Hindlimb muscle (tissue), 1 donor: ENCODE measurements around the gene PTPRJ. TPM values are rescaled to one million over a fixed set of nuclear protein-coding genes. Genes with fewer than 3 reads are reported as not detected.

Experiments used
- DNase-seq: peaks from one replicate; pipeline ENCODE4 v3.0.0-alpha.2; 2013
- polyA plus RNA-seq: library from polyadenylated mRNA; unstranded; fragments of 120-200 nt; gene quantifications from one replicate; pipeline ENCODE4 v1.2.1, GENCODE V29; 2013; ENCODE audit not compliant: insufficient read length

Gene PTPRJ
- polyA plus RNA-seq, 1 donor, result 3.2 TPM

GRCh38 chr11:48095779-48096470 is 115.6 kb downstream of the PTPRJ start:
- no peak for DNase-seq

GRCh38 chr11:48096588-48097525 is 116.5 kb downstream of the PTPRJ start:
- no peak for DNase-seq

DNA sequence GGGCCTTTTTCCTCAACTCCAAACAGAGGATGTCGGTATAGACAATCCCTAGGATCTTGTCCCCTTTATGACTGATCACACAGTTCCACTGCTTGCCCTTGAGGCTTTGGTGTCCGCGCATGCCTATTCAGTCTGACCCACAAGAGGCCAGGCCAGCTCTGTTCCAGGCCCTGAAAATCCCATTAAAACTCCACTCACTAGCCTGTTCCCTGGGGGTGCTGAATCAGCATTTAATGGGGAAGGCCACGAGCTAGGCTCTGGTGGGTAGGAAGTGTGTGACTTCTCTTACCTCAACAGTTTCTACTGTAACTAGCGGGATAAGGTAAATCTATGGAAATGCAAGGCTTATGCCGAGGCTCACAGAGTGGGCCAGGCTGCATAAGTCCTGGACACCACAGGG is 117.7 kb downstream of the PTPRJ start:
- DNase-seq, result no peak

- DNase-seq, result no peak
Observed at GRCh38 chr11:48099916-48100446, 119.6 kb downstream of the PTPRJ start.

DNA sequence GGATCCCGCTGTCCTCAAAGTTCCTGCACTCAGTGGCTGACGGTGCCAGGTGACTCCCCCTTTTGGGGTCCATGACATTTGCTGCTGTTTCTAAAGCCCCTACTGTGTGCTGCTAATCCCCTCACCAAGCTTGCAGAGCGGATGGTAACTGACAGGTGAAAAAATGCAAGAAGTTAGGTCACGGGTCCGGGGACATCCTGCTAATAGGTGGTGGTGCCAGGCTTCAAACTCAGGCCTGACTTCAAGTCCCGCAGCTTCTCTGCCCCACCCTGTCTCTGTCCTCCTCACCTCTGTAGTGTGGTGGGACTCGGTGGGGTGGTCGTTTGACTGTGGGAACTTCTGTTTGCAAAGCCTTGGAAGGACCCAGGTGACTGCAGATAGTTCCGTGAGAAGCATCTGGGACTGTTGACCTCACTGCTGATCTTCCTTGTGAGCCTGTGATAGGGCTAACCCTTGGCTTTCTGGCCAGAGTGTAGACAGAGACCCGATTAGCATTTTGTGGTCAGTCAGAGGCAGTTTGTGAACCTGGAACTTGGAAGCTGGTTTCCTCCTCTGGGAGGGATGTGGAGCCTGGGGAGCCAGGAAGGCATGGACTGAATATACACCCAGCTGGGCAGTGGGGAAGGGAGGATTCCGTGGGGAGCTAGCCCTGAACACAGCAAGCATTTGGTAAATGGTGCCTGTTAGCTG is 120.8 kb downstream of the PTPRJ start:
- no peak for DNase-seq

DNA sequence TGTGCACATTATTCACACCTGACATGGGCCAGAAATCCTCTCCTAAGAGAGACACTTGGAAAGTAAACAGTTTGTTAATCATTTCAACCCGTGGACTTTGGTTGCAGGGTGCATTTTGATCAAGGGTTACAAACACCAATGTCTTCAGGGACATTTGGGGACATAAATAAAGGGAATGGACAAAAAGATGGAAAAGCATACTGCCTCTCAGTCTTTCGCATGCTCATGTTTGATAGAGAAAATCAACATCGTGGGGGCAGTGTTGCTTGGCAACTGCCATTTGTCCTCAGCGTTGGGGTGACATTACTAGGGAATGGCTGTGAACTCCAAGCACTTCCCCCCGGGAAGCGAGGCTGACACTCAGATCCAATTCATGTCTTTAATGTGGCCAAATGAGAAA is 121.6 kb downstream of the PTPRJ start:
- DNase-seq, result no peak

DNA sequence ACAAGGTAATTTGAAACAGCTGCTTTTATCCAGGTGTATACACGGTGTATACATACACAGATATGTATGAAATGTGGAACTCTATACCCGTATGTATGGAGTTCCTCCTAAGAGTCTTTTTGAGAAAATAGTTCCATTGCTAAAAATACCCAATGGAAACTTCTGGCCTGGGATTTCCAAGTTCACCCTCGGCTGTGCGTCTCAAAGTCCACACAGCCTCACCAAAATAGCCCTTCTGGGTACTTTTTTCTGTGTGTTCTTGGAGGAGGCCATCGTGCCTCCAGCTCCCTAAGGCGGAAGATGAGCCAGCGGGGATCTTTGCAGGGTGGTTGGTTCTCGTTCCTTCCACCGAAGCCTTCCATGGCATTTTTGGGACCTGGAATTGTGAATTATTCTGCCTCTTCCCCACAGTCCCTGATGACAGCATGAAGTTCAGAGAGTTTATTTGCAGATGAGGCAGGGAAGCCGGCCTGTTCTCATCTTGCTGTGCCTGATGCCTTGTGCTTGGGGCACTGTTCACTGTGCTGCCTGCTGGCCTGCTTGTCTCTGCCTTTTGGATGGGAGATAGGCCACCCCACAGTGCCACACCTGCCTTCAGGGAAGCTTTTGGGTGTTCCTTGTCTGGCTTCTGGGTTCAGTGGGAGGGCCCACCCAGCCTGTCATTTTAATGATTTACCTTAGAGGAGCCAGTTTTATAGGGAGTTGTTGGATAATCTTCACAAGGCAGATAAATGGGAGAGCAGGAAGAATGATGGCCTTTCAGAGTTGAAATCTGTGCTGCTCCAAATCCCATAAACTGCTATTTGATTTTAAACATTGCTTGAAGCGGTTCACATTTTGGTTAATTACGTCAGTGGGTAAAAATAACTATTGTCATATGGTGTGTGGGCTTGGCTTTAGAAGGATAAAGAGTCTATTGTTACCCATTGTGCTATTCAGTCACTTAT is 123.5 kb downstream of the PTPRJ start:
- no peak for DNase-seq

GRCh38 chr11:48104568-48104924 is 124.2 kb downstream of the PTPRJ start:
- DNase-seq, result no peak

DNA sequence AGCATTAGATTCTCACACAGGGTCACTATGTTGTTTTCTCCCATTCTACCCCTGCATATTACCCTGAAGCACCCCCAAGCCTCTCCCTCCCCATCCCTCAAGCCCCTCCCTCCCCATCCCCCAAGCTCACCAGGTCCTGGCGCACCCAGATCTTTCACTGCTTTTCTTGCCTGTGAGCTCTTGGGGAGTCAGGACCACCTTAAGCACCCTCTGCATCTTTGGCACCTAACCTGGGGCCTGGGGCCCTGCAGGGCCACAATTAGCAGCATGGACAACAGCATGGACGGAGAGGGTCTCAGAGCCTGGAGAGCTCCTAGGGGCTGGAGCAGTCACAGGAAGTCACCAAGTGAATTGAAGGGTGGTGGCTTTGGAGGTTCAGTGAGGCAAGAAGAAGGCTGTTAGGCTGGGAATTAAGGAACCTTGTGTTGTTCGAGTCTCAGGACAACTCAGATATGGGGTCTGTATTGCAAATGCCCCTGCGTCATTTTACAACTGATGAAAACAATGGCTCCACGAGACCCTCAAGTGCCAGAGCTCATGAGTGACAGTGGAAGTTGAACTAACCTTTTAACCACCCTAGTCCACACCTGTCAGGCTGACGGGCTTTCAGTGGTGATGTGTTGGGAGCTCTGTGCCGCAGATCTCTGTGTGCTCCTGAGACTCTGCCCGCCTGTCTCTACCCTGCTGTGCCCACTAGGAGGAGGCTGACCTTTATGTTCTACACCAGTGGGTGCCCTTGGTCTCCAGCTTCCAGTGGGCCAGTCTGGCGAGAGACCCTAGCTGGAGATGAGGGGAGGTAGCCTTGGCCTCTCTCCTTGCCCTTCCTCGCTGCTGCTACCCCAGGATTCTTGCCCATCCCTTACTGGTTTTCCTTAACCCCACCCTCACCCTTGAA is 125.0 kb downstream of the PTPRJ start:
- no peak for DNase-seq

GRCh38 chr11:48106166-48106565 is 125.8 kb downstream of the PTPRJ start:
- no peak for DNase-seq

- DNase-seq, result no peak
Observed at GRCh38 chr11:48107188-48107704, 126.9 kb downstream of the PTPRJ start.

GRCh38 chr11:48108231-48109045 is 128.1 kb downstream of the PTPRJ start:
- no peak for DNase-seq

DNA sequence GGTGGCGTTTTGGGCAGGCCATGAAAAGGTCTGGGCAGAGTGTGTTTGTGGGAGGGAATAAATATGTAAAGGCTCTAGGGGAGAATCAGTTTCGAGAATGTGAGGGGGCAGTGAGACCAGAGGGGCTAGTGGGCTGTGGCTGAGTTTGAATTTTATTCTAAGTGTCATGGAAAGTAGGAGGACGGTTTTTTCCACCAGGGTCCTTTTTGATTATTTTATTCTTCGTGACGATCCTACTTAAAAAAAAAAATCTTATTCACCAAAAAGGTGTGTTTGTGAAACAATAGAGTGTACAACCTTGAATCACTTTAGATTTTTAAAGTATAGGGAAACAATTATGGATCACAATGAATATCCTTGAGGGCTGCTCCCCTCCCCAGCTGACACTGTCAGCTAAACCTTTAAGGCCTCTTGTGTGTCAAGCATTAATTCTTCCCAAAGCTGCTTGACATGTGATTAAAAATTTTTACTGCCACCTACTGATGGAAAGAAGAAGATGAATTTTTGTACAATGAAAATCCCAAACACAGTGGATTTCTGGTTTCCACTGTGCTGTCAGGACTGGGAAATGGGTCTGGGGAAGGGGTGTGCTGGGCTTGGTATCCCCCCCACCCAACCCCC is 128.8 kb downstream of the PTPRJ start:
- DNase-seq, result no peak

DNA sequence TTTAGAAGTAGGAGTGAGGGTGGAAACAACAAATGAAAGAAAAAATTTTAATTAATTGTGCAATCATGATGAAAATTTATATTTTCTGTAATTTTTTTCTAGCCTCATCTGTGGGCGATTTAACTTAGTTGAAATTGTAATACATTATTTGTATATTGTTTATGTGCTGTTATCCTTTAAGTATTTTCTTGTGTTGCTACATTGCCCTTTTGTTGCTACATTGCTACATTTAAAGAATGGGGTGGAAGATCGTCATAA is 130.1 kb downstream of the PTPRJ start:
- DNase-seq, result no peak

DNA sequence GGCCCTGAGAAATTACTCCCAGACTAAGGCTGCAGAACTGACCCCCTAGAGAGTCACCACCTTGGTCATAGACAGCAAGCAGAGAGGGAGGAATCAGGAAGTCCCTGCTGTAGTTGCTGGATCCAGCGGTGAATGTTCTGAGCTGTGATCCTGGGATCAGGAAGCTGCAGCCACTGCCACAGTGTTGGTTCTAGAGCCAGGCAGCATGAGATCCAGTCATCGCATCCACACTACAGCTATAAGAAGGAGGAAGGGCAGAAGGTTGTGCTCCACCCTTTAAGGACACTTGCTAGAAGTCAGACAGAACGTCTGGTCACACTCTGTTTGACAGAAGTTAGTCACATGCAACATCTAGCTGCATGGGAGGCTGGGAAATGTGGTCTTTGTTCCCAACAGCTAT is 131.5 kb downstream of the PTPRJ start:
- no peak for DNase-seq

GRCh38 chr11:48114740-48115139 is 134.4 kb downstream of the PTPRJ start:
- DNase-seq, result no peak

GRCh38 chr11:48116437-48117228 is 136.3 kb downstream of the PTPRJ start:
- no peak for DNase-seq

DNA sequence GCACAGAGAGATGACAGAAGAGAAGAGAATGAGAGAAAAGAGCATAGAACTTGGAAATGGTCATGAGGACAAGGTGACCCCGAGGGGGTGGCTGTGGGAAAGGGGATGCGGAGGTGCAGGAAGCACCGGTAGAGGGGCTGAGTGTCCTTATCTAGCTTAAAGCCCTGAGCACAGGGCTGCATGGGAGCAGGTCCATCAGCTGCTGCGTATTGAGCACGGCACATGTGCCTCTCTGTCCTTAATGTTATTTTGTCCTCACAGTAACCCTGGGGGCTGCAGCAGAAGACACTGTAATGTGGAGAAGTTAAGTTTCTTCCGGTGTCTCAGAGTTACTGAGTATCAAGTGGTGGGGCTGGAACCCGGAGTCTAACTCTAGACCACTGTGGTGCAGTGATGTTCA is 141.9 kb downstream of the PTPRJ start:
- DNase-seq, result no peak

GRCh38 chr11:48122656-48123055 is 142.3 kb downstream of the PTPRJ start:
- no peak for DNase-seq
